IgD-negative memory B cell (primary cell): Measurements from ENCODE around the gene CLEC12A. TPM values are rescaled to one million over a fixed set of nuclear protein-coding genes. Genes with fewer than 3 reads are reported as not detected.

Experiments used
- H3K27ac Mint-ChIP-seq, 3 donors: one replicate each; pipeline ENCODE4 v1.8.0; 2020 to 2022; ENCODE audit warnings: mild to moderate bottlenecking in 3 of 3, mixed read lengths in 3 of 3, moderate library complexity in 1 of 3
- H3K27me3 Mint-ChIP-seq: one replicate; pipeline ENCODE4 v1.8.0; 2021; ENCODE audit warnings: mixed read lengths
- H3K36me3 Mint-ChIP-seq: one replicate; pipeline ENCODE4 v1.8.0; 2020; ENCODE audit warnings: mild to moderate bottlenecking, mixed read lengths
- H3K4me1 Mint-ChIP-seq, 3 donors: one replicate each; pipeline ENCODE4 v1.8.0; 2020 to 2022; ENCODE audit warnings: mixed read lengths in 3 of 3, mild to moderate bottlenecking in 1 of 3
- H3K4me3 Mint-ChIP-seq, 4 donors: one replicate each; pipeline ENCODE4 v1.8.0; 2020 to 2022; ENCODE audit warnings: mild to moderate bottlenecking in 4 of 4, mixed read lengths in 4 of 4, moderate library complexity in 3 of 4
- H3K9me3 Mint-ChIP-seq, 3 donors: one replicate each; pipeline ENCODE4 v1.8.0; 2020 to 2021; ENCODE audit warnings: mixed read lengths in 3 of 3, mild to moderate bottlenecking in 1 of 3
- polyA plus RNA-seq: library from polyadenylated mRNA; unstranded; fragments of 300-500 nt; fragmentation: Illumina TruSeq; gene quantifications from one replicate; pipeline ENCODE4 v1.2.3, GENCODE V29; 2021

CLEC12A gene
- polyA plus RNA-seq, 1 donor from 2014 or later: 0.55 TPM

DNA sequence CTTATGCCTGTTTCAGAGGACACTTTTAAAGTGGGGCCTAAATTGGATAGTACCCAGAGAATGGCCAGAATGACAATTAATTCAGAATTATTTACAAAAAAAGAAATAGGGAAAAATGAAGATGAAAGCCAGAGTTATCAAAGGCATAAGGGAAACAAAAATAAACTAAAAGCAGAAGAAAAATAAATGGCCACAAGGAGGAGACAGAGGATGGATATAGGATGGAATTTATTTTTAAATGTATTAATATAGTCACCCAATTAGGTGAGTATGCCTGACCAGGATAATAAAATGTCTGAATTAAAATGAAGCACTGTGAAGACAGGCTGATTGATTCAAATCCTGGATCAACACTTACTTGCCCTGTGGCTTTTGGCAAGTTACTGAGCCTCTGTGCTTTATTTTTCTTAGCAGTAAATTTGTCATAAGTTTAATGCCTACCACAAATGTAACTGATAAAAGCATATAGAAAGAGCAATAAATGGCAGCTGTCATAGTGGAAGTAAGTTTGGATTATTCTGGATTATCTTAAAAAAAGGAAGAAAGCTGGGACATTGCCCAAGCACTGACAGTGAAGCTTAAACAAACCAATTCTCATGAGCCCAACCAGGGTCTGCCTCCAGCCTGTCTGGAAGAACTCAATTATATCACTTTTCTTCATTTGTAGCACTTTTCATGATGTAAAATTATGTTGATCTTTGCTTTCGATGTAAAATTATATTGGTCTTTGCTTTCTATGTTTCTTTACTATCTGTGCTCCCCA lies 62.8 kb downstream of the CLEC12A start:
- Mint-ChIP-seq H3K4me3 (no peak overlapping the region), H3K27ac (no peak overlapping the region), H3K9me3 (no peaks in the 10 kb centered on the region), H3K36me3 (no peaks in the 10 kb centered on the region), H3K4me1 (peaks cover 0 to 2% (median 0%) of the 10 kb centered on the region in 3 donors), H3K27me3 (peaks cover 10% of the 10 kb centered on the region)

Other genes with a start within 250 kb of the CLEC12A start
- 168 TPM for gene CLECL1, start 238.3 kb upstream of the CLEC12A start, polyA plus RNA-seq
- gene CD69, start 210.5 kb upstream of the CLEC12A start, polyA plus RNA-seq: 177 TPM
- 3.0 TPM for gene KLRF1, start 143.9 kb upstream of the CLEC12A start, polyA plus RNA-seq
- 11.4 TPM for gene CLEC2B, start 102.1 kb upstream of the CLEC12A start, polyA plus RNA-seq
- not detected for gene KLRF2, start 89.9 kb upstream of the CLEC12A start, polyA plus RNA-seq
- not detected for gene CLEC2A, start 39.0 kb upstream of the CLEC12A start, polyA plus RNA-seq
- not detected for gene CLEC1B, start 27.7 kb downstream of the CLEC12A start, polyA plus RNA-seq
- gene CLEC12B, start 39.2 kb downstream of the CLEC12A start, polyA plus RNA-seq: not detected
- not detected for gene CLEC9A, start 59.3 kb downstream of the CLEC12A start, polyA plus RNA-seq
- not detected for gene CLEC1A, start 127.6 kb downstream of the CLEC12A start, polyA plus RNA-seq
- gene CLEC7A, start 158.8 kb downstream of the CLEC12A start, polyA plus RNA-seq: 1.9 TPM
- not detected for gene OLR1, start 200.7 kb downstream of the CLEC12A start, polyA plus RNA-seq
- gene TMEM52B, start 207.6 kb downstream of the CLEC12A start, polyA plus RNA-seq: not detected
- gene GABARAPL1, start 241.5 kb downstream of the CLEC12A start, polyA plus RNA-seq: 0.68 TPM